GM10266 (cell line): ENCODE results near the gene DHX34.
"Not testable (repeated sequence)": the region's sequence is repeated elsewhere in the genome, so short reads cannot be mapped to it uniquely, and the experiment has no call there.

Experiments
- DNase-seq: peaks from one replicate; pipeline ENCODE4 v3.0.0; 2012; ENCODE audit errors: extremely low spot score
- TF ChIP-seq, protein P1 (sequence below): IDR thresholded peaks from 2 replicates; pipeline ENCODE4 v1.5.1; 2012; ENCODE audit warnings: mild to moderate bottlenecking, low read depth; ENCODE audit not compliant: control insufficient read depth, insufficient read depth; ENCODE audit errors: missing control alignments

The DHX34 gene

DNA sequence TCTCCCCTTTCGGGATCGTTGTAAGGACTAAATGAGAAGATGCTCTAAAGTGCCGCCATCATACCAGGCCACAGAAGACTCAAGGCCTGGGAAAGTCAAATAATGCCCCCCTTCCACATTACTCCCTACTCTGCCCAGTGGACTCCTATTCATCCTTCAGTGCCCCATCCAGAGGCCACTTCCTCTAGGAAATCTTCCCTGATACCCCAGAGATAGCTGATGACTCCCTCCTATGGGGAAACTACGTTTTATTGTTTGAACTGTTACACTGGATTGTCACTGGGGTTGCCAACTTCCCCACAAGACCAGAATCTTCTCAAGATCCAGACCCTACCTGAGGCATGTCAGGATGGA lies 56.1 kb downstream of the DHX34 start:
- TF ChIP-seq, protein P1, sequence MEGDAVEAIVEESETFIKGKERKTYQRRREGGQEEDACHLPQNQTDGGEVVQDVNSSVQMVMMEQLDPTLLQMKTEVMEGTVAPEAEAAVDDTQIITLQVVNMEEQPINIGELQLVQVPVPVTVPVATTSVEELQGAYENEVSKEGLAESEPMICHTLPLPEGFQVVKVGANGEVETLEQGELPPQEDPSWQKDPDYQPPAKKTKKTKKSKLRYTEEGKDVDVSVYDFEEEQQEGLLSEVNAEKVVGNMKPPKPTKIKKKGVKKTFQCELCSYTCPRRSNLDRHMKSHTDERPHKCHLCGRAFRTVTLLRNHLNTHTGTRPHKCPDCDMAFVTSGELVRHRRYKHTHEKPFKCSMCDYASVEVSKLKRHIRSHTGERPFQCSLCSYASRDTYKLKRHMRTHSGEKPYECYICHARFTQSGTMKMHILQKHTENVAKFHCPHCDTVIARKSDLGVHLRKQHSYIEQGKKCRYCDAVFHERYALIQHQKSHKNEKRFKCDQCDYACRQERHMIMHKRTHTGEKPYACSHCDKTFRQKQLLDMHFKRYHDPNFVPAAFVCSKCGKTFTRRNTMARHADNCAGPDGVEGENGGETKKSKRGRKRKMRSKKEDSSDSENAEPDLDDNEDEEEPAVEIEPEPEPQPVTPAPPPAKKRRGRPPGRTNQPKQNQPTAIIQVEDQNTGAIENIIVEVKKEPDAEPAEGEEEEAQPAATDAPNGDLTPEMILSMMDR, result no peak
- no peak for DNase-seq

DNA sequence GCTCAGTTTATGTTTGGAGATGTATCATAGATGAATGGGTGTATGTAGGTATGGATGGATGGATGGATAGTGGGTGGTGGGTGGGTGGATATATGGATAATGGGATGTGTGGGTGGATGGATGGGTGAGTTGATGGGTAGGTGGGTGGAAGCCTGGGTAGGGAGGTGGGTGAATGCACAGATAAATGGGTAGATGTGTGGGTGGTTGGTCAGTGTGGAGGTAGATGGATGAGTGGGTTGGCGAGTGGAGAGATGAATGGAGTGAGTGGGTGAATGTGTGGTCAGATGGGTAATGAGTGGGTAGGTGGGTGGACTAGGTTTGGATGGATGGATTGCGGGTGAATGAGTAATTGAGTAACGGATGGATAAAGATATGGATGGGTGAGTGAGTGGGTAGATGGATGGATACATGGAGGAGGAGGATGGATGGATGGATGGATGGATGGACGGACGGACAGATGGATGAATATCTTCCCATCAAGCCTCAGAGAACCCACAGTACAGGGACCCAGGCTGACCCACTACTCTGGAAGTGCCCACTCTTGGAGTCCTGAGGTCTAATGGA lies 56.8 kb downstream of the DHX34 start:
- no peak for DNase-seq
- TF ChIP-seq, protein P1, result no peak

DNA sequence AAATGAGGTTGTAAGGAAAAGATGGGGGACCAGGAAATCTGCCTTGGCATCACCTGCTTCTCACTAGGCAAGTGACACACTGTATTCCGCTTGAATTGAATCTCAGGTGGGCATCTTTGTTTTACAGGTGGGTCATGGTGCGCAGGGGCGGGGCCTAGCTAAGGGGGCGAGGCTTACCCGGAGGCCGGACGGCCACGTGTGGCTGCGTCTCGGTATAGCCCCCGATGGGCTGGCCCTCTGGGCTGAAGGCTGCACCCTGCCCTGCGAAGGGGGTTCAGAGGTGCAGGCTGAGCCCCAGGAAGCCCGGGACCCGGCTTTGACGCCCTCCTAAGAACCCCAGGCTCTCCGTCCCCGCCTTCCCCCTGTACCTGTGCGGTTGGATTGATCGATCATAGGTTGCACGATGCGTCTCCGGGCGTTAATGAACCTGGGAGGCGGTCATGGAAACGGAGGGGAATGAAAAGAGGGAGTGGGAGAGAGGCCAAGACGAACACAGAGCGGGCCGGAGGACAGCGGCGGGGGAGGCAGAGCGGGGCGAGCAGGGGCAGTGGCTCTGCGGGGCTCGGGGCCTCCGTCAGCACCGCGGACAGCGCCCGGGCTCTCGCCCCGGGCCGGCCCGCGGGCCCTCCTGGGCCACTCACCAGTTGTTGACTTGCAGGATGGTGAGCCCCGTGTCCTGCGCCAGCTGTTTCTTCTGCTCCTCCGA lies 57.7 kb downstream of the DHX34 start:
- DNase-seq, result no peak
- TF ChIP-seq, protein P1, result no peak

GRCh38 chr19:47407417-47407774 lies 58.3 kb downstream of the DHX34 start:
- TF ChIP-seq, protein P1, result no peak
- DNase-seq, result no peak

GRCh38 chr19:47408156-47408938 lies 59.2 kb downstream of the DHX34 start:
- TF ChIP-seq, protein P1, result no peak
- DNase-seq, result no peak

DNA sequence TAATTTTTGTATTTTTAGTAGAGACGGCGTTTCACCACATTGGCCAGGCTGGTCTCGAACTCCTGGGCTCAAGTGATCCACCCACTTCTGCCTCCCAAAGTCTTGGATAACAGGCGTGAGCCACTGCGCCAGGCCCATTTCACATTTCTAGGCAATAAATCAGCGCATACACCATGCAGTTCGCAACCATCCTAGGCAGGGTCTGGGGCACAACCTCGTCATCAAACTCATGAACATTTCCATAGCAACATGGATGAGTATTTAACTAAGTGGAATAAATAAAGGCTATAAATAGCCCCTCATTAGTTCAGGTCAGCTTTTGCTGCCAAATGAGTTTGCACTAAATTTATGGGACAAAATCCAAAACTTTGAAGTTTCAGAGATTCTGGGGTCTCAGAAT lies 62.0 kb downstream of the DHX34 start:
- no peak for DNase-seq

GRCh38 chr19:47411696-47412095 lies 62.6 kb downstream of the DHX34 start:
- DNase-seq, result not testable (repeated sequence)

More for the DNA sequence above, 62.0 kb downstream of the DHX34 start:
- TF ChIP-seq, protein P1, result no peak
